ENCODE data around the gene LRRC52. TPM values are rescaled to one million over a fixed set of nuclear protein-coding genes. Genes with fewer than 3 reads are reported as not detected.

Gene LRRC52
- polyA plus RNA-seq, 2 of the 4 experiments (the other 2 are of a cell fraction): not detected

GRCh38 chr1:165597883-165598675 is 54.3 kb downstream of the LRRC52 start:
- peak overlapping the region; percentile 64 to 80 for H3K27ac ChIP-seq
- H3K4me1 ChIP-seq: no peaks in the 10 kb centered on the region
- ATAC-seq: peak; percentile 98 to 99
- DNase-seq (ENCODE audit: low read depth in 1 of 2, low spot score in 1 of 2): peak; percentile 87 to 95
- TF ChIP-seq PBX3 (IDR thresholded peaks at IDR 0.05) (no peak), CEBPB (IDR thresholded peaks at IDR 0.05) (no peak), HDAC2 (IDR thresholded peaks at IDR 0.05) (no peak), HEYL (CRISPR knock-in tag; IDR thresholded peaks at IDR 0.05) (no peak), FOSB (CRISPR knock-in tag; IDR thresholded peaks at IDR 0.05) (no peak), E2F6 (IDR thresholded peaks at IDR 0.05; ENCODE audit: borderline replicate concordance, low read depth) (peak; percentile 91), SMC3 (IDR thresholded peaks at IDR 0.05) (no peak), ATOH8 (CRISPR knock-in tag; IDR thresholded peaks at IDR 0.05; ENCODE audit: low read depth) (no peak), ZC3H11A (IDR thresholded peaks at IDR 0.05) (no peak), GATA3 (IDR thresholded peaks at IDR 0.05; ENCODE audit: borderline replicate concordance) (no peak), SREBF2 (IDR thresholded peaks at IDR 0.05) (no peak), HES2 (IDR thresholded peaks at IDR 0.05) (no peak), HMGXB4 (CRISPR knock-in tag; IDR thresholded peaks at IDR 0.05; ENCODE audit: borderline replicate concordance) (no peak), TFCP2L1 (CRISPR knock-in tag; IDR thresholded peaks at IDR 0.05) (no peak), NFE2L2 (conservative IDR thresholded peaks at IDR 0.05; ENCODE audit: low read length) (no peak), CBX2 (IDR thresholded peaks at IDR 0.05; ENCODE audit: borderline replicate concordance, low read depth) (no peak), NR3C1 (IDR thresholded peaks at IDR 0.05) (no peak), BHLHE40 (IDR thresholded peaks at IDR 0.05; ENCODE audit: low read depth, low read length) (no peak), RFX5 (IDR thresholded peaks at IDR 0.05) (0 out of 2 replicates have a peak, but pooled peaks have one; percentile 68), MAX (IDR thresholded peaks at IDR 0.05) (peak; percentile 72), MYC (IDR thresholded peaks at IDR 0.05; ENCODE audit: borderline replicate concordance, low read length) (no peak), PHF8 (IDR thresholded peaks at IDR 0.05; ENCODE audit: borderline replicate concordance, low read depth) (peak; percentile 46; the same call in 1 of the 2 replicates), CHD2 (IDR thresholded peaks at IDR 0.05; ENCODE audit: low read length, partially characterized antibody) (no peak), FOXS1 (CRISPR knock-in tag; IDR thresholded peaks at IDR 0.05) (no peak), USF2 (IDR thresholded peaks at IDR 0.05) (no peak), JUN (IDR thresholded peaks at IDR 0.05) (no peak), ZNF302 (CRISPR knock-in tag; IDR thresholded peaks at IDR 0.05) (no peak), RNF2 (IDR thresholded peaks at IDR 0.05; ENCODE audit: borderline replicate concordance, low read depth) (no peak), JUNB (IDR thresholded peaks at IDR 0.05) (no peak)
- no peak for FAIRE-seq
- H3K4me2 ChIP-seq: peak overlapping the region; percentile 82
- under 1% methylated on average over 38 of the region's 38 CpGs for WGBS (ENCODE audit: missing lambda C conversion rate)
- CTCF ChIA-PET: interaction anchor here (0.9 to 8.3 kb wide), 5 partner anchors 111 to 317 kb away, joined by 3 to 219 read pairs (median 6); no protein-coding TSS in a partner anchor
- POLR2A ChIA-PET: interaction anchor here (1.2 kb wide), 1 partner anchor 100 kb away, joined by 3 read pairs; the partner anchor contains the start of gene ALDH9A1
- H3K9me3 ChIP-seq: no peaks in the 10 kb centered on the region
- peak overlapping the region; percentile 58 for H3K4me3 ChIP-seq
